Left lung (tissue), 14 donors: ENCODE data around the gene NT5DC2. TPM values are rescaled to one million over a fixed set of nuclear protein-coding genes. Genes with fewer than 3 reads are reported as not detected.

Experiments
- ATAC-seq: fragments of 200-7000 bp; cut with Tn5 transposase; one replicate; pipeline ENCODE4 v1.9.1; 2020; ENCODE audit warnings: moderate library complexity
- DNase-seq, 4 donors: peaks; one replicate each; pipeline ENCODE4 v3.0.0-alpha.2; 2013 to 2020
- H3K27ac ChIP-seq, 2 donors: fragments of 200-600 bp; sonication (generic) in 1 of 2; one replicate each; pipeline versions ENCODE4 v1.5.0 to v1.8.0; 2020 to 2021
- H3K27me3 ChIP-seq, 2 donors: fragments of 200-600 bp; sonication (generic) in 1 of 2; one replicate each; pipeline versions ENCODE4 v1.5.0 to v1.8.0; 2020 to 2021
- H3K36me3 ChIP-seq, 2 donors: fragments of 200-600 bp; sonication (generic) in 1 of 2; one replicate each; pipeline versions ENCODE4 v1.5.0 to v1.8.0; 2020 to 2021
- H3K4me1 ChIP-seq, 2 donors: fragments of 200-600 bp; one replicate each; pipeline ENCODE4 v1.8.0; 2021
- H3K4me3 ChIP-seq, 2 donors: fragments of 200-600 bp; sonication (generic) in 1 of 2; one replicate each; pipeline versions ENCODE4 v1.5.0 to v1.8.0; 2020 to 2021; ENCODE audit warnings: mild to moderate bottlenecking in 1 of 2
- H3K9me3 ChIP-seq, 2 donors: fragments of 200-600 bp; sonication (generic) in 1 of 2; one replicate each; pipeline versions ENCODE4 v1.5.0 to v1.8.0; 2020 to 2021
- intact Hi-C, 2 donors: fragments of 100-400 bp; cut with DNase I; formaldehyde crosslinking; loops; one replicate each; pipeline versions ENCODE4 v1.11.2 to v1.14.2; 2022
- long read RNA-seq, 12 donors: library from polyadenylated mRNA in 2 of 12; unstranded in 2 of 12; transcript quantifications; one replicate each; pipeline ENCODE4 v2.0.0 and lab custom pipeline, GENCODE V29; 2019 to 2026
- polyA plus RNA-seq, 6 donors: library from polyadenylated mRNA; unstranded; fragments of 120-200 nt; gene quantifications; one replicate each; pipeline ENCODE4 v1.2.1, GENCODE V29; 2013; ENCODE audit not compliant: insufficient read length in 6 of 6
- total RNA-seq, 2 donors: library from RNA; stranded (reverse); fragmentation: NEBNext Ultra II Directional; extraction: Animal tissue kit (Norgen Biotek cat#: 25700); gene quantifications; one replicate each; pipeline ENCODE4 v1.2.1, GENCODE V29; 2021
- TF ChIP-seq, protein P1 (sequence below), 2 donors: fragments of 200-600 bp; sonication (generic) in 1 of 2; IDR thresholded peaks; one replicate each; pipeline versions ENCODE4 v1.5.0 to v1.8.0; 2021; ENCODE audit warnings: antibody characterized with exemption in 2 of 2
- donor health status: DM: no; HTN: yes; CAD: no.
- donor health status: DM: no; HTN: no; CAD: no.

NT5DC2 gene
- total RNA-seq (10 to 100 TPM; 81.8 to 83.1 TPM), polyA plus RNA-seq (100 to 1,000 TPM; 211 to 365 (median 268) TPM)
- long read RNA-seq, donor 1, transcript NT5DC2-207 (2 exons, 453 nt): minor isoform, 5 of 141 reads
- long read RNA-seq, donor 1, transcript NT5DC2-202 (14 exons, 1,795 nt): major isoform, 52 of 141 reads
- long read RNA-seq, donor 1, partial matches to known transcripts: 71 of 141 reads
- long read RNA-seq, donor 1, other reads (novel, unspliced or antisense): 5 of 141 reads
- long read RNA-seq, donor 2, transcript NT5DC2-202 (14 exons, 1,795 nt): major isoform, 50 of 140 reads
- long read RNA-seq, donor 2, transcript NT5DC2-207 (2 exons, 453 nt): minor isoform, 15 of 140 reads
- long read RNA-seq, donor 2, partial matches to known transcripts: 61 of 140 reads
- long read RNA-seq, donor 2, other reads (novel, unspliced or antisense): 7 of 140 reads
- long read RNA-seq, donor 3, transcript NT5DC2-207 (2 exons, 453 nt): minor isoform, 6 of 109 reads
- long read RNA-seq, donor 3, transcript NT5DC2-202 (14 exons, 1,795 nt): major isoform, 59 of 109 reads
- long read RNA-seq, donor 3, partial matches to known transcripts: 35 of 109 reads
- long read RNA-seq, donor 3, other reads (novel, unspliced or antisense): 6 of 109 reads
- long read RNA-seq, donor 4, partial matches to known transcripts: 10 of 20 reads
- long read RNA-seq, donor 4, other reads (novel, unspliced or antisense): 4 of 20 reads
- long read RNA-seq, donor 5, transcript NT5DC2-202 (14 exons, 1,795 nt): major isoform, 33 of 69 reads
- long read RNA-seq, donor 5, partial matches to known transcripts: 30 of 69 reads
- long read RNA-seq, donor 5, other reads (novel, unspliced or antisense): 0 of 69 reads
- long read RNA-seq, donor 6, transcript NT5DC2-202 (14 exons, 1,795 nt): major isoform, 43 of 89 reads
- long read RNA-seq, donor 6, transcript NT5DC2-207 (2 exons, 453 nt): minor isoform, 5 of 89 reads
- long read RNA-seq, donor 6, partial matches to known transcripts: 33 of 89 reads
- long read RNA-seq, donor 6, other reads (novel, unspliced or antisense): 5 of 89 reads
- long read RNA-seq, donor 7, transcript NT5DC2-202 (14 exons, 1,795 nt): major isoform, 16 of 34 reads
- long read RNA-seq, donor 7, transcript NT5DC2-207 (2 exons, 453 nt): minor isoform, 5 of 34 reads
- long read RNA-seq, donor 7, partial matches to known transcripts: 12 of 34 reads
- long read RNA-seq, donor 7, other reads (novel, unspliced or antisense): 0 of 34 reads
- long read RNA-seq, donor 8, transcript NT5DC2-202 (14 exons, 1,795 nt): major isoform, 60 of 138 reads
- long read RNA-seq, donor 8, partial matches to known transcripts: 46 of 138 reads
- long read RNA-seq, donor 8, other reads (novel, unspliced or antisense): 18 of 138 reads
- long read RNA-seq, donor 9, partial matches to known transcripts: 0 of 1 reads
- long read RNA-seq, donor 9, other reads (novel, unspliced or antisense): 0 of 1 reads
- long read RNA-seq, donor 10, partial matches to known transcripts: 2 of 11 reads
- long read RNA-seq, donor 10, other reads (novel, unspliced or antisense): 2 of 11 reads
- long read RNA-seq, donor 11, transcript NT5DC2-202 (14 exons, 1,795 nt): major isoform, 29 of 96 reads
- long read RNA-seq, donor 11, transcript NT5DC2-207 (2 exons, 453 nt): minor isoform, 5 of 96 reads
- long read RNA-seq, donor 11, partial matches to known transcripts: 52 of 96 reads
- long read RNA-seq, donor 11, other reads (novel, unspliced or antisense): 0 of 96 reads
- long read RNA-seq, donor 12, transcript NT5DC2-202 (14 exons, 1,795 nt): major isoform, 39 of 62 reads
- long read RNA-seq, donor 12, partial matches to known transcripts: 17 of 62 reads
- long read RNA-seq, donor 12, other reads (novel, unspliced or antisense): 0 of 62 reads

DNA sequence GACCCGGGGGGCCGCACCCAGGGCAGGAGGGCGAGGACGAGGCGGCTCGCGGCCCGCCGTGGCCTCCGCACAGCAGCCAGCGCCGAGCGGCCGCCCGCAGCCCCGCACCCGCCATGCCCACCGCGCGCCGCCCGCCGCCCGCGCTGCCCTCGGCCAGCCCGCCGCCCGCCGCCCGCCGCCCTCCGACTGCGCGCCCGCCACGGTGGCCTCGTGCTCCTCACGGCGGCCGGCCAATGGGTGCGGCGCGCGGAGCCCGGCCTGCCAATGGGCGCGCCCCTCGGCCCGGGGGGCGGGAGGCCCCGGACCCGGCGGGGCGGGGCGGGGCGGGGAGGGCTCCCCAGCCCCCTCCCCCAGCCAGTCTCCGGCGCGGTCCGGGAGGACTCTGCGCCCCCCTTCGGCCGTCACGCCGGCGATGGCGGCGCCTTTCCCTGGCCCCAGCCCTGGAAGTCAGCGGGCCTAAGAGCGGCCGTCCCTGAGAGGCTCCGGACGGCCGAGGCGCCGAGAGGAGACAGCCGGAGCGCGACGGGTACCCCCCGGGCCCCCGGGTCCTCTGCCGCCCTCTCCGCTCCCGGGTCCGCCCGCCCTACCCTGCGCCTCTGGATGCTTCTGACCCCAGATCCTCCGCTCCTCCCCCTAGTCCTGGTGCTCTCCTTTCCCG, at the start of gene NT5DC2:
Gene NT5DC2 (minus strand): TSS at position 235 of the 658 bp plus-strand sequence. CDS start 120 bp downstream, at position 115.
- Histone ChIP-seq H3K9me3 (no peaks in the 10 kb centered on the region), H3K27me3 (peaks cover 0 to 31% of the 10 kb centered on the region in 2 donors), H3K4me1 (peaks cover 26 to 78% of the 10 kb centered on the region in 2 donors), H3K4me3 (peak within 1 kb of the TSS; percentile 62 to 69), H3K36me3 (peaks cover 0 to 1% of the 10 kb centered on the region in 2 donors), H3K27ac (peak within 1 kb of the TSS; percentile 46 to 71)
- DNase-seq: peak; percentile 68 to 87 (median 77)
- TF ChIP-seq, protein P1, sequence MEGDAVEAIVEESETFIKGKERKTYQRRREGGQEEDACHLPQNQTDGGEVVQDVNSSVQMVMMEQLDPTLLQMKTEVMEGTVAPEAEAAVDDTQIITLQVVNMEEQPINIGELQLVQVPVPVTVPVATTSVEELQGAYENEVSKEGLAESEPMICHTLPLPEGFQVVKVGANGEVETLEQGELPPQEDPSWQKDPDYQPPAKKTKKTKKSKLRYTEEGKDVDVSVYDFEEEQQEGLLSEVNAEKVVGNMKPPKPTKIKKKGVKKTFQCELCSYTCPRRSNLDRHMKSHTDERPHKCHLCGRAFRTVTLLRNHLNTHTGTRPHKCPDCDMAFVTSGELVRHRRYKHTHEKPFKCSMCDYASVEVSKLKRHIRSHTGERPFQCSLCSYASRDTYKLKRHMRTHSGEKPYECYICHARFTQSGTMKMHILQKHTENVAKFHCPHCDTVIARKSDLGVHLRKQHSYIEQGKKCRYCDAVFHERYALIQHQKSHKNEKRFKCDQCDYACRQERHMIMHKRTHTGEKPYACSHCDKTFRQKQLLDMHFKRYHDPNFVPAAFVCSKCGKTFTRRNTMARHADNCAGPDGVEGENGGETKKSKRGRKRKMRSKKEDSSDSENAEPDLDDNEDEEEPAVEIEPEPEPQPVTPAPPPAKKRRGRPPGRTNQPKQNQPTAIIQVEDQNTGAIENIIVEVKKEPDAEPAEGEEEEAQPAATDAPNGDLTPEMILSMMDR (IDR thresholded peaks at IDR 0.05): no peak
- ATAC-seq: peak; percentile 49
- intact Hi-C loops: loop anchor here in 1 of 2 donors (10.0 kb wide), 1 partner anchor 69 kb away; no protein-coding TSS in a partner anchor

DNA sequence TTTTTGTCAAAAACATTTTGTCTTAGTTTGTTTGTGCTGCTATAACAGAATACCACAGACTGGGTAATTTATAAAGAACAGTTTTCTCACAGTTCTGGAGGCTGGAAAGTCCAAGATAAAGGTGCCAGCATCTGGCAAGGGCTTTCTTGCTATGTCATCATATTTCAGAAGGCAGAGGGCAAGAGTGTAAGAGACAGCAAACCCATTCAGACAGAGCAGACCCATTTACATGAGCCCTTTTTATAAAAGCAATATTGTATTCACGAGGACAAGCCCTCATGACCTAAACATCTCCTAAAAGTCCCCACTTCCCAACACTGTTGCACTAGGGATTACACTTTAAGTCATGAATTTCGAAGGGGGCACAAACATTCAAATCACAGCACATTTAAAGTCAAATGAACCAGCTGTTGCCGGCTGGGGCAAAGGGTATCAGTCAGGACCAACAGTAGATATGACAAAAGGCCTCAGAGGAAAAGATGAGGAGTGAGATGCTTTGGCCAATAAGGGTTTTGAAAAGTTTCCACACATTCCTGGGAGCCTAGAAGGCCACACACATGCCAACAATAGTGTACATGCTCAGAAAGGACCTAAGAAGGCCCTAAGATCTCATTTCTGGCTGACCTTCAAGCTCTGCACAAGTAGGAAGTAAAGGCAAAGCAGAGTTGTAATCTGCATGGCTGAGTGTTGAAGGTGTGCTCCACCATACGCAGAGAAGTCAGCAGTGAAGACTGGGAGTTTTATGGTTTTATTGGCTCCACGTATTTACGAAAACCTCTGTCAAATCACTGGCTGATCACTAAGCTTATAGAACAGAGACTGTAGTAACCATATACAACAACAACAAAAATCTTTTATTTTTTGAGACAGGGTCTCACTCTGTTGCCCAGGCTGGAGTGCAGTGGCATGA, 40.7 kb upstream of the NT5DC2 start:
- Histone ChIP-seq H3K4me1 (no peaks in the 10 kb centered on the region), H3K4me3 (no peak overlapping the region), H3K36me3 (peaks cover 0 to 90% of the 10 kb centered on the region in 2 donors), H3K27ac (no peak overlapping the region), H3K27me3 (no peaks in the 10 kb centered on the region), H3K9me3 (no peaks in the 10 kb centered on the region)
- ATAC-seq: no peak
- no peak for DNase-seq
- TF ChIP-seq, protein P1 (IDR thresholded peaks at IDR 0.05): no peak
- intact Hi-C loops: no loop called here

DNA sequence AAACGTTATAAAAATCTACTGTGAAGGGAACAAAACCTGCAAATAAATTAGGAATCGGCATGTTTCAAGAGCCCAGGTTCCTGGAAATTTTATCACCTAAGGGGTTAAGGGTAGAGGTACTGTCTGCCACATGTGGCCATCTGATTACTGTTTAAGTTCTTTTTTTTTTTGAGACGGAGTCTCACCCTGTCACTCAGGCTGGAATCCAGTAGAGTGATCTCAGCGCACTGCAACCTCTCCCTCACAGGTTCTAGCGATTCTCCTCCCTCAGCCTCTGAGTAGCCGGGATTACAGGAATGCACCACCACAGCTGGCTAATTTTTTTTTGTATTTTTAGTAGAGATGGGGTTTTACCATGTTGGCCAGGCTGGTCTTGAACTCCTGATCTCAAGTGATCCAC, 38.6 kb upstream of the NT5DC2 start:
- intact Hi-C loops: no loop called here
- Histone ChIP-seq H3K27ac (no peak overlapping the region), H3K4me3 (no peak overlapping the region), H3K36me3 (peaks cover 0 to 83% of the 10 kb centered on the region in 2 donors), H3K4me1 (no peaks in the 10 kb centered on the region), H3K27me3 (no peaks in the 10 kb centered on the region), H3K9me3 (no peaks in the 10 kb centered on the region)
- TF ChIP-seq, protein P1 (IDR thresholded peaks at IDR 0.05): no peak
- no peak for DNase-seq
- ATAC-seq: no peak
